GM18907 (cell line): Measurements from ENCODE around the gene TMED5.

ENCODE experiments used
- ATAC-seq: cut with Tn5 transposase; IDR thresholded peaks from one replicate; pipeline ENCODE4 v1.9.1; 2021; ENCODE audit warnings: mild to moderate bottlenecking, moderate library complexity; ENCODE audit not compliant: unreplicated experiment

The TMED5 gene

DNA sequence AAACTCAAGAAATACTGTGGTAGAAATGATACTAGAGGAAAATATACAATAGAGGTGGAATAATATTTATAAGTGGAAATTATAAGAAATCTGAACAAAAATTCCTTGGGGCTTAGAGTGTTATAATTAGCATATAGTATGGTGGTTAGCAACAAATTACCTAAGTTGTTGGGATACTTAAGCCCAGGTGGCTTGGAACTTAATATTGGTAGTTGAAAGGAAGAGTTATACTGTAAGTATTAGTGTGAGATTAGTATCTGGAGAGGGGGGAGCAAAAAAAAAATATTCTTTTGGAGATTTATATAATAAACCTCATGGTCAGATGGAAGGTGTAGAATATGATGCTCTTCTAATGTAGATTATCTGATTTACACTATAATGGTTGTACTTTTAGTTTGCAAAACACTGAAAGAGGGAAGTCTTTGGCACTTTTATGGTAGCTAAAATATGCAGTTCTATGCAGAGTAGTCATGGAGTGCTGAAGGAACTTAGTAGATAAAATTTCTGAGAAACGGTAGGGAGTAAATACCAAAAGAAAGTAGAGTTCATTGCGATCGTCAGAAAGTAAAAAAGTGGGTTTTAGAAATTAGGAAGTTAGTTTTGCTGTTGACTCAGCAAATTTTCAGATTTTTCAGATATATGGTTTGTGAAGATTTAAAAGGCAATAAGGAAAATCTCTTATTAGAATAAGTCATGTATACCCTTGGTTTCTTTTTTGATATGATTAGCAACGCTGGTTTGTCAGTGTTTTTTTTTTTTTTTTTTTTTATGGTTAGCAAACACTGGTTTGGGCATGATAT, 55.5 kb downstream of the TMED5 start:
- no peak for ATAC-seq

DNA sequence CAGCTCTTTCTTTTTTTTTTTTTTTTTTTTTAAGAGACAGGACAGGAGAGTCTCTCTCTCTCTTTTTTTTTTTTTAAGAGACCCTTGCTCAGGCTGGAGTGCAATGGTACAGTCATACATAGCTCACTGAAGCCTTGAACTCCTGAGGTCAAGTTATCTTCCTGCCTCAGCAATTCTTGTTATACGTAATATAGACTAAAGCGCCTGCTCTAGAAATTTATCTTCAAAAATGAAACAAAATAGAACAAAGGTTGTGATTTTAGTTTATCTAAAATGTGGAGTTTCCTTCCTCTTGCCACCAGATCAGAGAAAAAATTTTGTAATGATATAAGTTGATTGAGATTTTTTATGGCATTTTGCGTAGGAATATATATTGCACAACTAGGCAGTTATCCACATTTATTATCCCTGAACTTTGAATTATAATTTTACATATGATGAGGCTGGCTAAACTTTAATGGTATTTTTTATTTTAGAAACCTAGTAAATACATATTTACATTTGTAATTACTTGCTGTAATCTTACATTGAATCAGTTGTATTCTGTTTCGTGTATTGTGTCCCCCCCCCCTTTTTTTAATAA, 56.9 kb downstream of the TMED5 start:
- ATAC-seq: no peak

DNA sequence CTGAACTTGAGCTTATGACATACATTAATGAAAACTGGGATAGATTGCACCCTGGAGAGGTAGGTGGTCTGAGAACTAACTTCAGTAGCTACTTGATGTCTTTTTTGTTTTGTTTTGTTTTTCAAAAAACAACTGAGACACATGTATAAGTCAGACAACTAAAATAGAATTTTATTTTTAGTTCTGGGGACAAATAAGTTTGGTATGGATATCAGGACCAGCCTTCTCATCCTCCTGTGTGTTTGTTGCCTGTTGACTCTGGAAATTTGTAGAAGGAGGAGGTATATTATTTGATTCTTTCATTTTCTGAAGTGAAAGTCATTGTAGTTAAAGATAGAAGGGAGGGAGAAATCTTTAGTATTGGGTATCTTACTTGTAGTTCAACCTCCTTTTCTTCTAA, 59.6 kb downstream of the TMED5 start:
- no peak for ATAC-seq

DNA sequence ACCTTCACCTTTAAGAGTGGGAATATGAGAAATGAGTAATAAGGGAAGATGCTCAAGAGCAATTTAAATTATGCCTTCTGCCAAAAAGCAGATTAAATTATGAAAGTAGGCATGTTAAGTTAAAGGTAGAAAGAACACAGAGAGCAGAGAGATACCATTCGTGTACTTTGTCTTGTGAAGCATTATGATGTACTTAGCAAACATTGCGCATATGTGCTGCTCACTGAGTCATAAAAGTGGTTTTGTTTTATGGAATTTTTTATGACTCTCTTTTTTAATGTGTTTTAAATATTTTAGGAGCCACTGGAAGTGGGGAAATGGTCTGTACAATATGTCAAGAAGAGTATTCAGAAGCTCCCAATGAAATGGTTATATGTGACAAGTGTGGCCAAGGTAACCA, 65.8 kb downstream of the TMED5 start:
- ATAC-seq: no peak

DNA sequence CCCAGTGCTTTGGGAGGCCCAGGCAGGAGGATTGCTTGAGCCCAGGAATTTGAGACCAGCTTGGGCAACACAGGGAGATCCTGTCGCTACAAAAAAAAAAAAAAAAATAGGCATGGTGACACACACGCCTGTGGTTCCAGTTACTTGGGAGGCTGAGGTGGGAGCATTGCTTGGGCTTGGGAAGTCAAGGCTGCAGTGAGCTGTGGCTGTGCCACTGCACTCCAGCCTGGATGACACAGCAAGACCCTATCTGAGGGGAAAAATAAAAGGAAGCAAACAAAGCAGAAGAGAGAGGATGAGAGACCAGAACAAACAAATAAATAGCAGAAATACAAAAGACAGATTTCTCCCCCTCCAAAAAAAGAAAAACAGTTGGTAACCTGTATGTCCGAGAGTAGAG, 67.1 kb downstream of the TMED5 start:
- no peak for ATAC-seq

DNA sequence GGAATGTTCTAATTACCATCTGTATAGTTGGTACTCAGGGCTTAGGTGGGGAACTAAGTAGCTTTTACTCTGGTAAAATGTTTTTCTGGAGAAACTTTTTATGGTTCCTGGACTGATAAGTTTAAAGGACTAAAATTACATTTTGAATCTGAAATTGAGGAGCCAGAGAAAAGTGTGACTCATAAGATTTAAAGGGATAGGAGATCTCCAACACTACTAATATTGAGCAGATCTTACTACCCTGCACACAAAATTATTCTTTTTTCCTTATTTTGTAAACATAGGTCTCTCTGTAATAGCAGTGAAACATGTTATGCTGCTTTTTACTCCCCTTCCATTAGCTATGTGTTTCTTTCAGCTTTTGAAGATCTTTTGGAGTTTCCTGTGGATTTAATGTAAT, 68.7 kb downstream of the TMED5 start:
- no peak for ATAC-seq

DNA sequence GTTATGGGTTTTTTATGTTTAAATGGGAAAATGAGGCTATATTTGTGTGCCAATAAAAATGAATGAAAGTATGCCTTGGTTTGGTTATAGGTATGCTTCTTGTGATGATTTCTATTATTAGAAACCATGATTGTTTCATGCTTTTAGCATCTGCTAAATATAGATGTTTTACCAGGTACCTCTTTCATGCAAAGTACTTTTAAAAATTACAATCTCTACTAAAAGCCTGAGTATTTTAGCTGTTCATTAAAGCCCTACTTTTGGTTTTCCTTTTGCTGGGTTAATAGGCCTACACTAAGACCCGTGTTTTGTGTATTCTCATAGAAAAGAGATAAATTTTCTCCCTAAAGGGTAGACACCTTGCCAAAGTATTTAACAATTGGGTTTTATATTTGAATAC, 69.1 kb downstream of the TMED5 start:
- no peak for ATAC-seq

DNA sequence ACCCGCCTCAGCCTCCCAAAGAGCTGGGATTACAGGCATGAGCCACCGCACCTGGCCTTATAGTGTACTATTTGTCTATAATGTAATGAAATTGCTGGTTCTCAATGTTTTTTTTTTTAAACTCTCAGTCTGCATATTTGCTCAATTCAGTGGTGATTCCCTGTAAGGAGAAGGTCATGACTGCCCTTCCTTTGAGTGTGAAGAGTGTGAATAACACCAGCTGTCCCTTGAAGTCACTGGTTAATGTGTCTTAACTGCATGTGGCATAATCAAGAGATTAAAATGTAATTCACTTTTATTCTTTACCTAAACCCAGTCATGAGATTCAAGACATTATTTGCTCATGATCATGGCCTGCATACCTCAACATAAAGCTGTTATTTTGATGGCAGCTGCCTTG, 70.6 kb downstream of the TMED5 start:
- ATAC-seq: no peak

DNA sequence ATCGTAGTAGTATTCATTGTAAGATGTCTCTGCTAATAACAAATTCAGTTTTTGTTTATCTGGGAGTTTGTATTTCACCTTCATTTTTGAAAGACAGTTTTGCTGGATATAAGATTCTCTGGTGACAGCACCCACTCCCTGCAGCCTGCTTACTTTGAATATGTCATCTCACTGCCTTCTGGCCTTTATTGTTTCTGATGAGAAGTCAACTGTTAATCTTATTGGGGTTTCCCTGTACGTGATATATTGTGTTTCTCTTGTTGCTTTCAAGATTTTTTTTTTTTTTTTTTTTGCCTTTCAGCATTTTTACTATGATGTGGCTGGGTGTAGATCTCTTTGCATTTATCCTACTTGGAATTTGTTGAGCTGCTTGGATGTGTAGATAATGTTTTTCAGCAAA, 71.9 kb downstream of the TMED5 start:
- ATAC-seq: no peak

DNA sequence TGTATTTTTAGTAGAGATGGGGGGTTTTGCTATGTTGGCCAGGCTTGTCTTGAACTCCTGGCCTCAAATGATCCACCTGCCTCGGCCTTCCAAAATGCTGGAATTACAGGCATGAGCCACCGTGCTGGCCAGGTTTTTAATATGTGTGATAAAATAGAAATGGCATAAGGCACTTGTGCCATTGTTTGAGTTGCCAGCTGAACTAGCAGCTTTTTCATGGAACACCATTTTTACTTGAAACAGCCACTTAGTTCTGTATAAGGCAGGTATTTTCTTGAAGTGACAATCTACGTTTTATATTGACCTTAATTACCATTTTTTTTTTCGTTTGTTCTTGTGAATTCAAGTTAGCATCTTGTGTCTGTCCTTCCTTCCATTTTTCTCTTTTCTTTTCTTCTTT, 72.8 kb downstream of the TMED5 start:
- ATAC-seq: no peak

DNA sequence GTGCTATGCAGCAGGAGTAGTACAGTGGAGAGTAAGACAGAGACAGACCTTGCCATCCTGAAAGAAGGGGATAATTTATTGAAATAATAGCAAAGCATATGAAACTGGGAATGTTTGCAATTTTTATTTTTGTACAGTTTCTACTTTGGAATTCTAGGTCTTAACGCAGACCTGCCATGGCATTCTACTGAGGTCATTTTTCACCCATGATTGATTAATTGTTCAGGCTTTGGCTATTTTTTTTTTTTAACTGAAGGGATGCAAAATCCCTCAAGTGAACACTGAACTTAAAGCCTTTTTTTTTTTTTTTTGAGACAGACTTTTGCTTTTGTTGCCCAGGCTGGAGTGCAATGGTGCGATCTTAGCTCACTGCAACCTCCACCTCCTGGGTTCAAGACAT, 74.0 kb downstream of the TMED5 start:
- ATAC-seq: no peak

DNA sequence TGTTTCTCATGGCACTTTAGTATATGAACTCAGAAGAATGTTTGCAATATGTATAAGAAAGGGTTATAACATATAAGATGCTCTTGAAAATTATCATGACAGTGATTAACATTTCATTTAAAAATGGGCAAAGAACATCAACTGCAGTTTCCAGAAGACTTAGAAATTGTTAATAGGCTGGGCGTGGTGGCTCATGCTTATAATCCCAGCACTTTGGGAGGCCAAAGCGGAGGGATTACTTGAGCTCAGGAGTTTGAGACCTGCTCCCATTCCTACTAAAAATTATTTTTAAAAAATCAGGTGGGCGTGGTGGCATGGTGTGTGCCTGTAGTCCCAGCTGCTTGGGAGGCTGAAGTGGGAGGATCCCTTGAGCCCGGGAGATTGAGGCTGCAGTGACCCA, 78.1 kb downstream of the TMED5 start:
- ATAC-seq: no peak
